ENCODE data around the gene AMHR2. TPM values are rescaled to one million over a fixed set of nuclear protein-coding genes. Genes with fewer than 3 reads are reported as not detected.

AMHR2 gene
- polyA plus RNA-seq, 1 donor from 2014 or later = not detected

GRCh38 chr12:53450936-53451335, 27.3 kb downstream of the AMHR2 start:
- peaks cover 37% of the 10 kb centered on the region for H3K79me2 ChIP-seq (replicated peaks; ENCODE audit: insufficient read depth, low read length)
- no peaks in the 10 kb centered on the region for H3K9me3 ChIP-seq (ENCODE audit: low read length)
- H3K27ac ChIP-seq (ENCODE audit: low read length) = no peak overlapping the region
- H3K9me2 ChIP-seq (ENCODE audit: insufficient read depth, low read length) = no peaks in the 10 kb centered on the region
- no peaks in the 10 kb centered on the region for H3F3A ChIP-seq (ENCODE audit: insufficient read depth, low read length, poor library complexity, severe bottlenecking)
- no peak overlapping the region for H3K4me3 ChIP-seq (ENCODE audit: low read length)
- H2AFZ ChIP-seq (ENCODE audit: low read depth, low read length) = no peak overlapping the region
- TF ChIP-seq SMC3 (conservative IDR thresholded peaks at IDR 0.05; ENCODE audit: poor library complexity) (no peak), CTCF (IDR thresholded peaks at IDR 0.05; ENCODE audit: poor library complexity, severe bottlenecking) (no peak)
- peaks cover 20% of the 10 kb centered on the region for H4K20me1 ChIP-seq (ENCODE audit: insufficient read depth)
- H3K36me3 ChIP-seq (ENCODE audit: insufficient read depth, low read length) = peaks cover 8% of the 10 kb centered on the region
- H3K27me3 ChIP-seq (ENCODE audit: insufficient read depth, low read depth, low read length) = no peaks in the 10 kb centered on the region
- no peak overlapping the region for H3K9ac ChIP-seq (ENCODE audit: low read length)
- H3K4me2 ChIP-seq (ENCODE audit: low read length) = no peak overlapping the region

GRCh38 chr12:53451661-53452158, 28.1 kb downstream of the AMHR2 start, which contains the start of gene PCBP2:
Gene PCBP2, plus strand, starts transcription at chr12:53452102. Its CDS starts 2,699 bp downstream, at chr12:53454801.
- Histone ChIP-seq H3K27me3 (ENCODE audit: insufficient read depth, low read depth, low read length) (no peaks in the 10 kb centered on the region), H4K20me1 (ENCODE audit: insufficient read depth) (peaks cover 21% of the 10 kb centered on the region), H3K9ac (ENCODE audit: low read length) (peak within 1 kb of the TSS; percentile 97), H3K36me3 (ENCODE audit: insufficient read depth, low read length) (peaks cover 9% of the 10 kb centered on the region), H3K9me2 (ENCODE audit: insufficient read depth, low read length) (no peaks in the 10 kb centered on the region), H3K4me2 (ENCODE audit: low read length) (peak within 1 kb of the TSS; percentile 91), H3K9me3 (ENCODE audit: low read length) (no peaks in the 10 kb centered on the region), H3F3A (ENCODE audit: insufficient read depth, low read length, poor library complexity, severe bottlenecking) (no peaks in the 10 kb centered on the region), H3K27ac (ENCODE audit: low read length) (peak within 1 kb of the TSS; percentile 95), H3K79me2 (replicated peaks; ENCODE audit: insufficient read depth, low read length) (peaks cover 38% of the 10 kb centered on the region), H2AFZ (ENCODE audit: low read depth, low read length) (peak within 1 kb of the TSS; percentile 60), H3K4me3 (ENCODE audit: low read length) (peak within 1 kb of the TSS; percentile 76)
- TF ChIP-seq EP300 (conservative IDR thresholded peaks at IDR 0.05; ENCODE audit: poor library complexity, severe bottlenecking) (peak; percentile 55), SMC3 (conservative IDR thresholded peaks at IDR 0.05; ENCODE audit: poor library complexity) (peak; percentile 65), RAD21 (conservative IDR thresholded peaks at IDR 0.05) (peak; percentile 54), MXI1 (conservative IDR thresholded peaks at IDR 0.05; ENCODE audit: poor library complexity, severe bottlenecking) (peak; percentile 57), CTCF (IDR thresholded peaks at IDR 0.05; ENCODE audit: poor library complexity, severe bottlenecking) (peak; percentile 99), EZH2 (IDR thresholded peaks at IDR 0.05; ENCODE audit: borderline replicate concordance, insufficient read depth, low read length, poor library complexity, severe bottlenecking) (no peak), TAF1 (IDR thresholded peaks at IDR 0.05; ENCODE audit: low read depth) (peak; percentile 94), POLR2AphosphoS5 (IDR thresholded peaks at IDR 0.05) (peak; percentile 85)
- TF ChIP-seq, protein P1, sequence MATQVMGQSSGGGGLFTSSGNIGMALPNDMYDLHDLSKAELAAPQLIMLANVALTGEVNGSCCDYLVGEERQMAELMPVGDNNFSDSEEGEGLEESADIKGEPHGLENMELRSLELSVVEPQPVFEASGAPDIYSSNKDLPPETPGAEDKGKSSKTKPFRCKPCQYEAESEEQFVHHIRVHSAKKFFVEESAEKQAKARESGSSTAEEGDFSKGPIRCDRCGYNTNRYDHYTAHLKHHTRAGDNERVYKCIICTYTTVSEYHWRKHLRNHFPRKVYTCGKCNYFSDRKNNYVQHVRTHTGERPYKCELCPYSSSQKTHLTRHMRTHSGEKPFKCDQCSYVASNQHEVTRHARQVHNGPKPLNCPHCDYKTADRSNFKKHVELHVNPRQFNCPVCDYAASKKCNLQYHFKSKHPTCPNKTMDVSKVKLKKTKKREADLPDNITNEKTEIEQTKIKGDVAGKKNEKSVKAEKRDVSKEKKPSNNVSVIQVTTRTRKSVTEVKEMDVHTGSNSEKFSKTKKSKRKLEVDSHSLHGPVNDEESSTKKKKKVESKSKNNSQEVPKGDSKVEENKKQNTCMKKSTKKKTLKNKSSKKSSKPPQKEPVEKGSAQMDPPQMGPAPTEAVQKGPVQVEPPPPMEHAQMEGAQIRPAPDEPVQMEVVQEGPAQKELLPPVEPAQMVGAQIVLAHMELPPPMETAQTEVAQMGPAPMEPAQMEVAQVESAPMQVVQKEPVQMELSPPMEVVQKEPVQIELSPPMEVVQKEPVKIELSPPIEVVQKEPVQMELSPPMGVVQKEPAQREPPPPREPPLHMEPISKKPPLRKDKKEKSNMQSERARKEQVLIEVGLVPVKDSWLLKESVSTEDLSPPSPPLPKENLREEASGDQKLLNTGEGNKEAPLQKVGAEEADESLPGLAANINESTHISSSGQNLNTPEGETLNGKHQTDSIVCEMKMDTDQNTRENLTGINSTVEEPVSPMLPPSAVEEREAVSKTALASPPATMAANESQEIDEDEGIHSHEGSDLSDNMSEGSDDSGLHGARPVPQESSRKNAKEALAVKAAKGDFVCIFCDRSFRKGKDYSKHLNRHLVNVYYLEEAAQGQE (IDR thresholded peaks at IDR 0.05; ENCODE audit: borderline replicate concordance) = peak; percentile 82

Data from neural cell (in vitro differentiated cells).